Measurements from ENCODE around the gene PDCD4. TPM values are rescaled to one million over a fixed set of nuclear protein-coding genes. Genes with fewer than 3 reads are reported as not detected.

Gene PDCD4
- total and polyA plus RNA-seq, 2 of the 8 experiments (the other 6 are each of a cell fraction or from before 2014, with no cell fraction given): 3.3 to 26.8 TPM

GRCh38 chr10:110927461-110927860 lies 55.7 kb downstream of the PDCD4 start:
- 97% methylated on average over 2 of the region's 2 CpGs; no CpG with 5 or more reads in 1 of the 2 experiments for WGBS, 2 experiments (ENCODE audit: extremely low coverage in 1 of 2, insufficient coverage in 1 of 2, insufficient read length in 1 of 2, insufficient replicate concordance in 2 of 2, low coverage in 1 of 2, low lambda C conversion rate in 2 of 2, missing lambda C conversion rate in 1 of 2)
- peaks cover 1 to 5% of the 10 kb centered on the region in 2 experiments for H4K20me1 ChIP-seq (replicated peaks in 1 of 2; ENCODE audit: control insufficient read depth in 1 of 2, insufficient read depth in 2 of 2, low read length in 2 of 2)

More at GRCh38 chr10:110927461-110927860, 55.7 kb downstream of the PDCD4 start:
- no peak overlapping the region for H3K27ac ChIP-seq (ENCODE audit: low read depth, low read length)
- H4K8ac ChIP-seq (ENCODE audit: extremely low read depth, insufficient read depth, low read length): no peak overlapping the region
- no peak overlapping the region for H3K9ac ChIP-seq (replicated peaks in 1 of 4; ENCODE audit: extremely low read depth in 1 of 4, low read depth in 3 of 4, low read length in 3 of 4)
- no peak overlapping the region for H3K4me2 ChIP-seq (ENCODE audit: insufficient read depth in 1 of 2, low read depth in 2 of 2, low read length in 2 of 2)
- H2BK5ac ChIP-seq (ENCODE audit: low read depth, low read length): no peak overlapping the region
- FAIRE-seq (no peak), DNase-seq (ENCODE audit: low read depth in 1 of 2, low spot score in 2 of 2) (no peak)
- peaks cover 3 to 100% of the 10 kb centered on the region in 2 experiments; a peak in 3 of 4 replicates for H3K79me2 ChIP-seq (ENCODE audit: control insufficient read depth in 1 of 2, insufficient read depth in 2 of 2, low read length in 2 of 2)
- H3K14ac ChIP-seq (ENCODE audit: insufficient read length): no peak overlapping the region
- H3K23ac ChIP-seq (ENCODE audit: insufficient read length): no peak overlapping the region
- no peaks in the 10 kb centered on the region for H3K79me1 ChIP-seq (ENCODE audit: low read depth, low read length)
- no peak overlapping the region for H3K4me3 ChIP-seq (ENCODE audit: extremely low read depth in 1 of 4, insufficient read depth in 2 of 4, low read depth in 3 of 4, low read length in 4 of 4)
- H3K4me1 ChIP-seq (replicated peaks in 1 of 4; ENCODE audit: control insufficient read depth in 3 of 4, insufficient read depth in 4 of 4, low read length in 3 of 4): peaks cover 0 to 3% (median 0%) of the 10 kb centered on the region in 4 experiments; a peak in 1 of 7 replicates
- no peaks in the 10 kb centered on the region for H3K27me3 ChIP-seq (replicated peaks in 1 of 4; ENCODE audit: control insufficient read depth in 3 of 4, extremely low read depth in 1 of 4, insufficient read depth in 3 of 4, low read length in 3 of 4)
- H2AK5ac ChIP-seq (ENCODE audit: low read depth, low read length): no peak overlapping the region
- H4K5ac ChIP-seq (ENCODE audit: insufficient read length, low read depth, low read length): no peak overlapping the region
- H2BK20ac ChIP-seq (ENCODE audit: low read length): no peak overlapping the region
- no peak overlapping the region for H3K18ac ChIP-seq (ENCODE audit: extremely low read depth, low read length)
- H2BK15ac ChIP-seq (ENCODE audit: low read length): no peak overlapping the region
- H2BK120ac ChIP-seq (replicated peaks; ENCODE audit: low read depth, low read length): no peak overlapping the region
- CTCF ChIA-PET (ENCODE audit: partially characterized antibody): interaction anchor here (1.0 to 1.5 kb wide), 4 partner anchors 50 to 320 kb away, joined by 3 to 4 read pairs (median 4); no protein-coding TSS in a partner anchor
- H4K91ac ChIP-seq (replicated peaks; ENCODE audit: insufficient read length, low read length): no peak overlapping the region
- H3K4ac ChIP-seq (replicated peaks; ENCODE audit: insufficient read length, low read depth, low read length): no peak overlapping the region
- no peaks in the 10 kb centered on the region for H3K36me3 ChIP-seq (ENCODE audit: control insufficient read depth in 2 of 4, insufficient read depth in 4 of 4, low read length in 3 of 4)
- no peak overlapping the region for H3K56ac ChIP-seq (replicated peaks; ENCODE audit: insufficient read length, low read depth, low read length)
- no peaks in the 10 kb centered on the region for H3K9me3 ChIP-seq (ENCODE audit: insufficient read depth in 2 of 2, low read depth in 1 of 2, low read length in 1 of 2)
- H2AFZ ChIP-seq (ENCODE audit: low read length): no peak overlapping the region
- POLR2A ChIA-PET (ENCODE audit: partially characterized antibody): no interaction called here
- TF ChIP-seq SIN3A (conservative IDR thresholded peaks at IDR 0.05 in 1 of 2, IDR thresholded peaks at IDR 0.05 in 1 of 2; ENCODE audit: low read depth in 1 of 2, low read length in 2 of 2): no peak
- H2BK12ac ChIP-seq (ENCODE audit: low read depth, low read length): no peak overlapping the region
- H3K23me2 ChIP-seq (ENCODE audit: low read depth, low read length): no peaks in the 10 kb centered on the region
